ACC112 (cell line): ENCODE measurements around the gene RALGPS1.

Experiments
- H2AFZ ChIP-seq: fragments of 200-600 bp; sonication (generic); one replicate; pipeline ENCODE4 v1.6.0; 2017; ENCODE audit warnings: antibody characterized with exemption, low read length; ENCODE audit not compliant: unreplicated experiment
- H3K27ac ChIP-seq: fragments of 200-600 bp; sonication (generic); 2 replicates; pipeline ENCODE4 v1.5.1; 2014; ENCODE audit warnings: low read depth, mild to moderate bottlenecking, antibody characterized with exemption, low read length, moderate library complexity
- H3K27me3 ChIP-seq: fragments of 200-600 bp; sonication (generic); 2 replicates; pipeline ENCODE4 v1.6.1; 2014; ENCODE audit warnings: mild to moderate bottlenecking, antibody characterized with exemption, low read length, moderate library complexity, mixed read lengths; ENCODE audit not compliant: insufficient read depth
- H3K36me3 ChIP-seq: fragments of 200-600 bp; sonication (generic); 2 replicates; pipeline ENCODE4 v1.6.1; 2016; ENCODE audit warnings: mild to moderate bottlenecking, antibody characterized with exemption, low read length, moderate library complexity, mixed read lengths; ENCODE audit not compliant: insufficient read depth
- H3K4me1 ChIP-seq: fragments of 200-600 bp; sonication (generic); one replicate; pipeline ENCODE4 v1.6.1; 2016; ENCODE audit warnings: low read length, mixed read lengths; ENCODE audit not compliant: insufficient read depth, unreplicated experiment, control insufficient read depth
- H3K4me3 ChIP-seq: fragments of 200-600 bp; sonication (generic); 2 replicates; pipeline ENCODE4 v1.5.1; 2014; ENCODE audit warnings: mild to moderate bottlenecking, low read depth, low read length
- H3K79me2 ChIP-seq: fragments of 200-600 bp; sonication (generic); one replicate; pipeline ENCODE4 v1.6.0; 2016; ENCODE audit warnings: low read length; ENCODE audit not compliant: control insufficient read depth, unreplicated experiment, insufficient read depth

RALGPS1 gene

DNA sequence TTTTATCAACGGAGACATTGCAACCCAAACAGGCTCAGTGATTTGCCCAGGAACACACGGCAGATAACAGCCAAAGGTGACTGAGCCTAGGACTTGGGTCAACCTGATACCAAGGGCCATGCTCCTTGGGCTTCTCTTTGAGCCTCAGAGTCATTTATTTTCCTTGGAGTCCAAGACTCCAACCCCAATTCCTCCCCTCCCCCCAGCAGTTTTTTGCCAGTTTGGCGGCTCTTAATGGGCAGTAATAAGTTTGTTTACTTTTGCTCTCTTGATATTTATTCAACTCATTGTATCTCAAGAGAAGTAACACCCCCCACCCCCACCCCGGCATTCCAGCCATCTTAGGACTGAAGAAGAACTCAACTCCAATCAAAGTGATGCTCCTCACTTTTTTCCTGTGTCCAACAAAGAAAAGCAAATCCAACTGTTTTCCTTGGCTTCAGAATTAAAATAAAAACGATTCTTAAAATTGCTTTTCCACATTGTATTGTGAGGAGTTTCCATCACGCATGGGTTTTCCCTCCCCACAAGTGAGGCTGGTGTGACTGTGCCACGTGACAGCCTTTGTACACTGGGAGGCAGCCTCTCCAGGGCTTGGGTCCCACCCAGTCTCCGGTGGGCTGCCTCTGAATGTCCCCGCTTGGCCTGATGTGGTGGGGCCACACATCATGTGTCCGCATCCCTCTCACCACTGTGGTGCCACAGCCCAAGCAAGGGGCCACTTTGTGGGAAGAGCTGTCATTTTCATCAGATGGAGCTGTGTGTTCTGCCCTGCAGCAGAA, 198.8 kb downstream of the RALGPS1 start:
- H3K4me3 ChIP-seq, result no peak overlapping the region
- H3K4me1 ChIP-seq, result peaks cover 14% of the 10 kb centered on the region
- H2AFZ ChIP-seq, result no peak overlapping the region
- H3K36me3 ChIP-seq, result no peaks in the 10 kb centered on the region; the same call in 1 of the 2 replicates
- no peak overlapping the region for H3K27ac ChIP-seq
- H3K27me3 ChIP-seq, result no peaks in the 10 kb centered on the region
- no peaks in the 10 kb centered on the region for H3K79me2 ChIP-seq

- Histone ChIP-seq H3K4me1 (peaks cover 14% of the 10 kb centered on the region), H3K36me3 (no peaks in the 10 kb centered on the region; the same call in 1 of the 2 replicates), H3K27ac (no peak overlapping the region), H3K79me2 (no peaks in the 10 kb centered on the region), H3K27me3 (no peaks in the 10 kb centered on the region), H3K4me3 (no peak overlapping the region), H2AFZ (no peak overlapping the region)
Observed at GRCh38 chr9:127114606-127115005, 200.0 kb downstream of the RALGPS1 start.

DNA sequence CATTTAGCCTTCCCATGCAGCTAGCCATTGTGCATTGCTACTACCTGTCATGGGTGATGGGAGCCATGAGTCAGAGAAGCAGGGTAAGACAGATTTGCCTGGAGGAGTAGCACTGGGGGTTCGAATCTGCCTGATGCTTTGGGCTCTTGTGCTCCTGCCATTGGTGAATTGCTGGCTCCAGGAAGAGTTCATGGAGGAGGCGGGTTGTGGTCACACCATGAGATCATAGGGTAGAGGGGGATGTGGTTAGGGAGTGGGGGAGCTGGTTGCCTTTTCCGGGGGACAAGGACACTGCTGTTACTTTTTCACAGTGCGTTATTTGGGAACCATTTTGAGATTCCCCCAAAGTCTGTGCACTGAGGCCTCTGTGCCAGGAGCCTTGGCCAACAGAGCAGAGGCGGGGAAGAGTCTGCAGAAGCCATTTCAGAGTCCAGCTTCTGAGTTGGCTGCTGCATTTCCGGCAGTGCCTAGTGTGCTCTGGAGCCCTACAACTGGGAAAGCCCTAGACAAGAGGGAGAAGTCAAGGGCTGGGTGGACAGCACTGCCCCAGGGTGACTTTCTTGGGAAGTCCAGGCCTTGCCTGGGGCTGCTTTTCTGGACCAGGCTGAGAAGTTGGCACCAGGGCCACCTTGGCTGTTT, 201.6 kb downstream of the RALGPS1 start:
- Histone ChIP-seq H3K36me3 (no peaks in the 10 kb centered on the region; the same call in 1 of the 2 replicates), H3K4me3 (no peak overlapping the region), H3K27ac (no peak overlapping the region), H3K27me3 (no peaks in the 10 kb centered on the region), H3K79me2 (peaks cover 4% of the 10 kb centered on the region), H2AFZ (no peak overlapping the region), H3K4me1 (peaks cover 16% of the 10 kb centered on the region)

DNA sequence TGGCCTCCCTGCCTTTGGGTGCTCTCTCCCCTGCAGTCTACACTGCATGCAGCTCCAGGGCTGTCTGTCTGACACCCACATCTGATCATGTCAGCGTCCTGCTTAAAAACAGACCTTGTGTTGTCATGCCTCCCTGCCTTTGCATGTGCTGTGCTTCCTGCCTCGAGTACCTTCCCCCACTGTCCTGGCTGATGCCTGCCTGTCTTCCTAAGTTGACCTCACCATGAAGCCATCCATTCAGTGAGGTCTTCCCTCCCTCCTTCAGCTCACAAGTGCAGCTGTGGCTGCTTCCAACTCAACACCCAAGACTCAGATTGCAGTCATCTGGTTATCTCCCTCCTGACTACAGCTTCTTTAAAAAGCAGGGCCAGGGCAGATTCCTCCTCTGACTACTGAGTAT, 202.4 kb downstream of the RALGPS1 start:
- H3K4me1 ChIP-seq, result peaks cover 17% of the 10 kb centered on the region
- H3K79me2 ChIP-seq, result peaks cover 5% of the 10 kb centered on the region
- no peaks in the 10 kb centered on the region; the same call in 1 of the 2 replicates for H3K36me3 ChIP-seq
- no peaks in the 10 kb centered on the region for H3K27me3 ChIP-seq
- no peak overlapping the region for H3K4me3 ChIP-seq
- H3K27ac ChIP-seq, result no peak overlapping the region
- H2AFZ ChIP-seq, result no peak overlapping the region

- H3K79me2 ChIP-seq, result peaks cover 5% of the 10 kb centered on the region
- H3K4me3 ChIP-seq, result no peak overlapping the region
- no peak overlapping the region for H3K27ac ChIP-seq
- no peaks in the 10 kb centered on the region; the same call in 1 of the 2 replicates for H3K36me3 ChIP-seq
- H3K4me1 ChIP-seq, result peaks cover 14% of the 10 kb centered on the region
- H2AFZ ChIP-seq, result no peak overlapping the region
- H3K27me3 ChIP-seq, result no peaks in the 10 kb centered on the region
Observed at GRCh38 chr9:127117801-127118200, 203.2 kb downstream of the RALGPS1 start.

DNA sequence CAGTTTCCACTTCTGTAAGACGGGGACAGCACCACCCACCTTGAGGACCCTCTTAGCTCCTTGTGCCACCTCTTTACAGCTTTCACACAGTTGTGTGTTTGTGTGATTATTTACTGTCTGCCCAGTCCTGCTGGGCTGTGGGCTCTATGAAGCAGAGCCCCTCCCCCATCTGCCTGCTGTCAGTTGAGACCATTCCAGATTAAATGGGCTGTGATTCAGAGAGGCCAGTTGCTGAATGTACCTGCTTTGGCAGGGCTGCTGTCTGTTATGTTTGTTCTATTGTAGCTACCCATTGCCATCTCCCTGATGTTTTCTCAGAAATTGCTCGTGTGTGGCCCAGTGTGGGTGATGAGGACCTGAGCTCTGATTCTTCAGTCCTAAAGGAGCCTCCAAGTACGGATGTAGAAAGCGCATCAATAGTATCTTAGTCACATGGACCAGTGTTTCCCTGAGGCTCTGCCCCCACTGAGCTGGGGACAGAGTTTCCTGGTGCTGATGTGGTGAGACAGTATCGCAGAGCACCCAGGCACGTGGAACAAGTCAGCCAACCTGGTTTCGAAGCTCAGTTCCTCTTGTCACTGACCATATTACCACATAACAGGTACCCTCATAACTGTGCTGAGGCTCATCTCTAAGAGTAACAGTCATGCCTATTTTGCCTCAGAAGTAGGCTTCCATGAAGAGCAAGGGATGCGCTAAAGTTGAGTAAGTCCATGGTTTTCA, 204.2 kb downstream of the RALGPS1 start:
- peaks cover 12% of the 10 kb centered on the region for H3K4me1 ChIP-seq

DNA sequence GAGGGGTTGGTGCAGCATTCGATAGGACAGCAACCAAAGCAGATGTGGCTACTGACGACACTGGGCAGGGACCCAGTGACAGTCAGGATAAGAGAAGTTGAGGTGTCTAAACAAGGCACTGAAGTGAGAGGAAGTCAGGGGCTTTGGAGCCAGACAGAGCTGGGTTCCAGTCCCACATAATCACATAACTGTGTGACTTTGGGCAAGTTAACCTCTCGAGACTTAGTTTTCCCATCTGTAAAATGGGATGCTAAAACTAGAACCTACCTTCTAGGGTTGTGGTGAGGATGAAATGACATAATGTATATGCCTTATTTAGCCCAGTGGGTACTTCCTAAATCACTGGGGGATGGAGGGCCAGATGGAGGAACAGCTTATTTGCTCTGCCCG, 204.7 kb downstream of the RALGPS1 start:
- H3K27me3 ChIP-seq, result no peaks in the 10 kb centered on the region
- no peak overlapping the region for H3K4me3 ChIP-seq
- no peak overlapping the region for H2AFZ ChIP-seq
- H3K27ac ChIP-seq, result no peak overlapping the region
- no peaks in the 10 kb centered on the region; the same call in 1 of the 2 replicates for H3K36me3 ChIP-seq
- peaks cover 5% of the 10 kb centered on the region for H3K79me2 ChIP-seq
- peaks cover 10% of the 10 kb centered on the region for H3K4me1 ChIP-seq

More for the DNA sequence above, 204.2 kb downstream of the RALGPS1 start:
- Histone ChIP-seq H3K27ac (no peak overlapping the region), H3K79me2 (peaks cover 5% of the 10 kb centered on the region), H3K27me3 (no peaks in the 10 kb centered on the region), H2AFZ (no peak overlapping the region), H3K4me3 (no peak overlapping the region), H3K36me3 (no peaks in the 10 kb centered on the region; the same call in 1 of the 2 replicates)

GRCh38 chr9:127121628-127122175, 207.1 kb downstream of the RALGPS1 start:
- Histone ChIP-seq H3K4me1 (peaks cover 10% of the 10 kb centered on the region), H2AFZ (peak overlapping the region; percentile 57), H3K27me3 (no peaks in the 10 kb centered on the region), H3K4me3 (peak overlapping the region; percentile 78), H3K79me2 (peaks cover 5% of the 10 kb centered on the region), H3K27ac (peak overlapping the region; percentile 66; the same call in 1 of the 2 replicates), H3K36me3 (no peaks in the 10 kb centered on the region)

DNA sequence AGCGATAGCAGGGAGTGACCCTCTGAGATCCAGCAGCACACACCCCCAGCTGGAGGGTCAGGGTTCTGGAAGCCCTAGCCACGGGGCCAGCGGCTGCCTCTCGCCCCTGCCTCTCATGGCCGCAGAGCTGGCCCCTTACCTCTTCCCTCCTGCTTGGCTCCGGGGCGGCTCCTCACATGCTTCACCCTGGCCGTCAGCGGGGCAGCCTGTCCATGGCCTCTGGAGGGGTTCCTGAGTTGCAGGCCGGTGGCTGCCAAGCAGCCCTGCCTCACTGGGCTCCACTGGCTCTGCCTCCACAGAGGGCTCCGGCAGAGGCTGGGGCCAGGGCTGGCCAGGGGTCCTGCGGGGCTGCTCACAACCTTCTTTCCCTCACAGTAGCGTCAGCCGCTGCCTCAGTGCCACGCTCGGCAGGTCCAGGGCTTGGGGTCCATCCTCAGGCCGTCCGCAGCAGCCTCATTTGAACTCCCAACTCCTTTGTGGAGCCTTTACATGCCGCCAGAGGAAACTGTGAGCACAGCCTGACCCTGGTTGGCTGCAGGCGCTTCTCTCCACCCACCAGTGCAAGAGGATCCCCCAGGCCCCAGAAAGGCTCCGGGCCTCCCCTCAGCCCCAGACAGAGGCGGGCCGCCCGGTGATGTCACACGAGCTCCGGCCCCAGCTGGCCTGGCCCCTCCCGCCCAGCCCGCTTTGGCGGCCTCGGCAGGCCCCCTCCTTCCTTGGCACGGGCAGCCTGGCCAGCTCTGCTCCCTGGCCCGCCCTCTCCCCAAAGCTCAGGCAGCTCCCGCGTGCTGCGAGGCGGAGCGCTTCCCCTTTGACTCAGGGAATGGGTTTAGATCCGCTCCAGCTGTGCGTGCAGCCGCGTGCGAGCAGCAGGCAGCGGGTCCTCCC, 207.8 kb downstream of the RALGPS1 start, which contains the start of gene ANGPTL2:
TSS of gene ANGPTL2 (minus strand) at position 460 of the 888 bp plus-strand sequence. CDS start 13,904 bp downstream, outside the sequence.
- peaks cover 10% of the 10 kb centered on the region for H3K4me1 ChIP-seq
- H3K4me3 ChIP-seq, result peak within 1 kb of the TSS; percentile 78
- no peaks in the 10 kb centered on the region for H3K36me3 ChIP-seq
- peaks cover 5% of the 10 kb centered on the region for H3K79me2 ChIP-seq
- H3K27ac ChIP-seq, result peak within 1 kb of the TSS; percentile 66
- H2AFZ ChIP-seq, result peak within 1 kb of the TSS; percentile 57
- no peaks in the 10 kb centered on the region for H3K27me3 ChIP-seq
